ENCODE data around the gene NAA60.

DNA sequence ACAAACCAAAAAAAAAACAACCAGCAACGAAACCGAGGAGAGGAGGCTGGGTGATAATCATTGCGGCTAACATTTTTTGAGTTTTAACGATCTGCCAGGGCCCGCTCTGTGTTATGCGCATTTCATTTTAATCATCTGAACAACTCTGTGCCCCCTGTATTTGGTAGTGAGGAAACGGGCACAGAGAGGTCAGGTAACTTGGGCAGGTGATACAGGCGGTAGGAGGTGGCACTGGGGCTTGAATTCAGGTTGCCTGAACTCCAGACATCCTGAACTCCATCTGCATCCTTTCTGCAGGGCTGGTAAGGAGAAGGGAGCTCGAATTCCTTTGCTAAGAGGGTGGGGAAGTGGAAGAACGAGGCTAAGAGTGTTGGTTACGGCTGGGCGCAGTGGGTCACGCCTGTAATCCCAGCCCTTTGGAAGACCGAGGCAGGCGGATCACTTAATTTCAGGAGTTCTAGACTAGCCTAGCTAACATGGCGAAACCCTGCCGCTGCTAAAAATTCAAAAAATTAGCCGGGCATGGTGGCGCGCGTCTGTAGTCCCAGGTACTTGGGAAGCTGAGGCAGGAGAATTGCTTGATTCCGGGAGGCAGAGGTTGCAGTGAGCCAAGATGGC is 58.4 kb downstream of the NAA60 start:
- TF ChIP-seq CTCF (IDR thresholded peaks at IDR 0.05) (no peak), POLR2A (IDR thresholded peaks at IDR 0.05) (no peak)
